IMR-90 (cell line): Measurements from ENCODE around the gene GOLGA6C. TPM values are rescaled to one million over a fixed set of nuclear protein-coding genes. Genes with fewer than 3 reads are reported as not detected.

ENCODE experiments used
- ATAC-seq: fragments of 200-7000 bp; cut with Tn5 transposase; 2 replicates; pipeline ENCODE4 v1.9.1; 2020; ENCODE audit warnings: low read depth, mild to moderate bottlenecking, moderate library complexity
- BruUV-seq: library from RNA; stranded (reverse); fragments of 400-500 nt; replicated peaks from 2 replicates; lab custom pipeline; 2021; lab: Mats Ljungman, UMichigan
- CTCF ChIA-PET: fragments of 300-600 bp; formaldehyde crosslinking; extraction: SDS; loops from one replicate; lab custom pipeline; 2021; ENCODE audit warnings: antibody characterized with exemption; lab: Yijun Ruan, JAX
- POLR2A ChIA-PET: fragments of 300-600 bp; sonication (Branson Sonifier 250); formaldehyde crosslinking; loops from one replicate; lab custom pipeline; 2022; ENCODE audit warnings: antibody characterized with exemption; ENCODE audit not compliant: unreplicated experiment; lab: Charles Lee
- DNase-seq: peaks from one replicate; pipeline ENCODE4 v3.0.0; 2013
- H2AFZ ChIP-seq: replicated peaks from 2 replicates; pipeline ENCODE3; 2013; ENCODE audit warnings: low read length, mild to moderate bottlenecking; ENCODE audit not compliant: poor library complexity
- H2AK5ac ChIP-seq: 2 replicates; pipeline ENCODE4 v1.6.1; 2013; ENCODE audit warnings: low read depth, low read length, inconsistent platforms
- H2AK9ac ChIP-seq: replicated peaks from 2 replicates; pipeline ENCODE3; 2013; ENCODE audit warnings: mild to moderate bottlenecking, low read depth, low read length, moderate library complexity; ENCODE audit not compliant: poor library complexity
- H2BK120ac ChIP-seq: 2 replicates; pipeline ENCODE4 v1.6.1; 2013; ENCODE audit warnings: low read depth, low read length, inconsistent platforms
- H2BK15ac ChIP-seq: 3 replicates; pipeline ENCODE4 v1.6.1; 2013; ENCODE audit warnings: low read depth, low read length, inconsistent platforms
- H2BK20ac ChIP-seq: 2 replicates; pipeline ENCODE4 v1.6.1; 2013; ENCODE audit warnings: low read depth, mild to moderate bottlenecking, inconsistent platforms, low read length, moderate library complexity
- H2BK5ac ChIP-seq: 2 replicates; pipeline ENCODE4 v1.6.1; 2013; ENCODE audit warnings: mild to moderate bottlenecking, low read depth, low read length, inconsistent platforms; ENCODE audit not compliant: poor library complexity, severe bottlenecking
- H3K14ac ChIP-seq: replicated peaks from 2 replicates; pipeline ENCODE4 v1.6.1; 2013; ENCODE audit warnings: low read depth, low read length, inconsistent platforms
- H3K18ac ChIP-seq: 2 replicates; pipeline ENCODE4 v1.6.1; 2013; ENCODE audit warnings: low read depth, low read length, control low read depth
- H3K23ac ChIP-seq: 2 replicates; pipeline ENCODE4 v1.6.1; 2013; ENCODE audit warnings: low read depth, low read length, inconsistent platforms
- H3K27ac ChIP-seq: 2 replicates; pipeline ENCODE4 v1.5.1; 2013; ENCODE audit warnings: mild to moderate bottlenecking, control low read depth, low read length; ENCODE audit not compliant: insufficient read depth
- H3K27me3 ChIP-seq: 2 replicates; pipeline ENCODE4 v1.6.1; 2013; ENCODE audit warnings: low read length; ENCODE audit not compliant: control insufficient read depth, insufficient read depth
- H3K36me3 ChIP-seq: 2 replicates; pipeline ENCODE4 v1.6.1; 2013; ENCODE audit warnings: low read length, mixed read lengths; ENCODE audit not compliant: control insufficient read depth, insufficient read depth
- H3K4ac ChIP-seq: 2 replicates; pipeline ENCODE4 v1.6.1; 2013; ENCODE audit warnings: low read depth, low read length, inconsistent platforms
- H3K4me1 ChIP-seq: 2 replicates; pipeline ENCODE4 v1.6.1; 2013; ENCODE audit warnings: low read length, mixed read lengths; ENCODE audit not compliant: control insufficient read depth, insufficient read depth
- H3K4me2 ChIP-seq: 2 replicates; pipeline ENCODE4 v1.6.1; 2013; ENCODE audit warnings: low read depth, mild to moderate bottlenecking, control low read depth, low read length, moderate library complexity
- H3K4me3 ChIP-seq: 2 replicates; pipeline ENCODE4 v1.5.1; 2013; ENCODE audit warnings: low read depth, mild to moderate bottlenecking, control low read depth, low read length, moderate library complexity; ENCODE audit not compliant: insufficient read depth
- H3K56ac ChIP-seq: 2 replicates; pipeline ENCODE4 v1.6.1; 2013; ENCODE audit warnings: low read length, inconsistent platforms; ENCODE audit not compliant: insufficient read depth; ENCODE audit errors: extremely low read depth
- H3K79me1 ChIP-seq, 2 experiments: 2 replicates each; pipeline ENCODE4 v1.6.1; 2013; ENCODE audit warnings: low read length in 2 of 2, inconsistent platforms in 1 of 2, low read depth in 1 of 2
- H3K9ac ChIP-seq: 2 replicates; pipeline ENCODE4 v1.6.1; 2013; ENCODE audit warnings: low read depth, low read length, control low read depth
- H3K9me1 ChIP-seq: 2 replicates; pipeline ENCODE4 v1.6.1; 2013; ENCODE audit warnings: low read length, inconsistent platforms; ENCODE audit not compliant: insufficient read depth
- H3K9me3 ChIP-seq: 2 replicates; pipeline ENCODE4 v1.6.1; 2013; ENCODE audit warnings: low read length; ENCODE audit not compliant: control insufficient read depth, insufficient read depth
- H4K20me1 ChIP-seq: 2 replicates; pipeline ENCODE4 v1.6.1; 2013; ENCODE audit warnings: low read length, inconsistent platforms; ENCODE audit not compliant: insufficient read depth
- H4K5ac ChIP-seq: 2 replicates; pipeline ENCODE4 v1.6.1; 2013; ENCODE audit warnings: mild to moderate bottlenecking, low read depth, low read length, control low read depth
- H4K8ac ChIP-seq, 2 experiments: 2 replicates each; pipeline ENCODE4 v1.6.1; 2013; ENCODE audit warnings: low read depth in 2 of 2, low read length in 2 of 2, control low read depth in 1 of 2, inconsistent platforms in 1 of 2
- H4K91ac ChIP-seq: 2 replicates; pipeline ENCODE4 v1.6.1; 2013; ENCODE audit warnings: low read depth, low read length, inconsistent platforms; ENCODE audit not compliant: insufficient read depth
- CEBPB ChIP-seq: IDR thresholded peaks from 2 replicates; pipeline ENCODE4 v1.6.1; 2012; ENCODE audit warnings: low read depth, low read length, improper control_type of control experiment
- FOS ChIP-seq: fragments of 150-350 bp; IDR thresholded peaks from 2 replicates; pipeline ENCODE4 v1.6.1; 2016; ENCODE audit warnings: low read depth, low read length
- MAFK ChIP-seq: IDR thresholded peaks from 2 replicates; pipeline ENCODE4 v1.6.1; 2012; ENCODE audit warnings: low read depth, low read length, improper control_type of control experiment
- MAZ ChIP-seq: IDR thresholded peaks from 2 replicates; pipeline ENCODE4 v1.6.1; 2012; ENCODE audit warnings: low read depth, mild to moderate bottlenecking, low read length, improper control_type of control experiment, moderate library complexity, borderline replicate concordance
- NFE2L2 ChIP-seq: fragments of 150-350 bp; IDR thresholded peaks from 2 replicates; pipeline ENCODE4 v1.6.1; 2016; ENCODE audit warnings: low read depth, mild to moderate bottlenecking, low read length
- POLR2A ChIP-seq: IDR thresholded peaks from 2 replicates; pipeline ENCODE4 v1.6.1; 2012; ENCODE audit warnings: mild to moderate bottlenecking, low read depth, low read length
- RCOR1 ChIP-seq: IDR thresholded peaks from 2 replicates; pipeline ENCODE4 v1.6.1; 2012; ENCODE audit warnings: mild to moderate bottlenecking, low read length, improper control_type of control experiment; ENCODE audit not compliant: insufficient replicate concordance
- RFX5 ChIP-seq: IDR thresholded peaks from 2 replicates; pipeline ENCODE4 v1.8.0; 2012; ENCODE audit warnings: low read depth, mild to moderate bottlenecking, low read length, moderate library complexity
- WGBS, 2 experiments: methylation state at CpG; one replicate each; pipeline versions ENCODE4 v1.1.5 to v1.1.7; 2013; ENCODE audit warnings: missing lambda C conversion rate in 2 of 2; ENCODE audit not compliant: insufficient read length in 1 of 2; ENCODE audit errors: extremely low coverage in 2 of 2; 5-methylcytosine and 5-hydroxymethylcytosine counted together
- dilution Hi-C: fragments of 300-500 bp; cut with HindIII; formaldehyde crosslinking; loops from one replicate; pipeline ENCODE4 v1.14.3; 2018; ENCODE audit warnings: low sequenced_read_pairs; ENCODE audit not compliant: unreplicated experiment
- in situ Hi-C: fragments of 300-500 bp; cut with MboI; formaldehyde crosslinking; loops from 3 replicates; pipeline ENCODE4 v1.14.3; 2019; ENCODE audit warnings: low sequenced_read_pairs, inconsistent platforms, mixed read lengths
- intact Hi-C: fragments of 100-400 bp; cut with micrococcal nuclease; formaldehyde crosslinking; loops from 2 replicates; pipeline ENCODE4 v1.10.0; 2022
- polyA plus RNA-seq, 3 experiments: library from polyadenylated mRNA; depleted of rRNA; stranded (reverse); fragments of >200 nt; gene quantifications; 2 replicates each; pipeline ENCODE4 v1.2.3, GENCODE V29; 2012; ENCODE audit warnings: low replicate concordance in 1 of 3
- total RNA-seq: library from RNA; depleted of rRNA; stranded (reverse); fragments of >200 nt; gene quantifications from 2 replicates; pipeline ENCODE4 v1.2.3, GENCODE V29; 2012
- TF ChIP-seq, protein P1 (sequence below): fragments of 150-350 bp; IDR thresholded peaks from 2 replicates; pipeline ENCODE4 v1.6.1; 2016; ENCODE audit warnings: low read depth, mild to moderate bottlenecking, low read length, moderate library complexity, borderline replicate concordance
- TF ChIP-seq, protein P2 (sequence below): fragments of 150-350 bp; IDR thresholded peaks from 2 replicates; pipeline ENCODE4 v1.6.1; 2017; ENCODE audit warnings: mild to moderate bottlenecking, antibody characterized with exemption, low read length, low read depth

GOLGA6C gene
- total and polyA plus RNA-seq, 2 of the 4 experiments (the other 2 are of a cell fraction): not detected

DNA sequence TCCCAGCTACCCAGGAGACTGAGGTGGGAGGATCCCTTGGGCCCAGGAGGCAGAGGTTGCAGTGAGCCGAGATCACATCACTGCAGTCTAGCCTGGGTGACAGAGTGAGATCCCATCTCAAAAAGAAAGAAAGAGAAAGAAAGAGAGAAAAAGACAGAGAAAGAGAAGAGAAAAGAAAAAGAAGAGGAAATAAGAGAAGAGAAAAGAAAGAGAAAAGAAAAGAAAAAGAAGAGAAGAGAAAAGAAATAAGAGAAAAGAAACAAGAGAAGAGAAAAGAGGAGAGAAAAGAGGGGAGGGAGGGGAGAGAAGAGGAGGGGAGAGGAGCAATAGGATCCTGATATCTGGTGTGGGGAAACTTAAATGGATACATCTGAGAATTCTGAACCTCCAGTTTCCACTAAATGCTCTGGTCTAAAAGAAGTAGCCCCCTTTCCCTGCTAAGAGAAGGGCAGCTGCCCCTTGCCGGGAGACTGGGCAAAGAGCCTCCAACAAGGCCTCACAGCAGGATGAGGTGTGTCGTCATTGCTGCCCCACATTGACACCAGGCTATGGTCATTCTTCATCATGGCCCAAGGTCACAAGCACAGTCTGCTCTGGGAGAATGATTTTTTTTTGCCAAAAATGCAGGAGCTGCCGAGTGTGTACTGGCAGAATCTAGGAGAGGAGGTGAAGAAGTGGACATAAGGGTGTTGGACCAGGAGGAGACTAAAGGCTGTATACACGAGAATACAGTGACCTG lies 56.6 kb downstream of the GOLGA6C start:
- DNase-seq: no peak
- Histone ChIP-seq H2BK20ac (no peak overlapping the region), H2AFZ (no peak overlapping the region), H3K4me1 (no peaks in the 10 kb centered on the region), H3K9me1 (no peaks in the 10 kb centered on the region), H3K27me3 (peaks cover 31% of the 10 kb centered on the region), H3K14ac (no peak overlapping the region), H2BK5ac (no peak overlapping the region), H3K4me2 (no peak overlapping the region), H3K4me3 (no peak overlapping the region), H3K4ac (no peak overlapping the region), H3K9ac (no peak overlapping the region), H3K9me3 (no peaks in the 10 kb centered on the region), H2BK15ac (no peak overlapping the region), H3K36me3 (no peaks in the 10 kb centered on the region), H3K27ac (no peak overlapping the region), H4K8ac (no peak overlapping the region), H4K20me1 (no peaks in the 10 kb centered on the region), H3K18ac (no peak overlapping the region), H2BK120ac (no peak overlapping the region), H4K91ac (no peak overlapping the region), H3K79me1 (no peaks in the 10 kb centered on the region), H2AK9ac (no peak overlapping the region), H2AK5ac (no peak overlapping the region), H4K5ac (no peak overlapping the region), H3K56ac (no peak overlapping the region), H3K23ac (no peak overlapping the region)
- 62% methylated on average over 2 of the region's 5 CpGs; no CpG with 5 or more reads in 1 of the 2 experiments for WGBS, 2 experiments
- intact Hi-C loops: no loop called here
- ChIA-PET CTCF (no interaction called here), POLR2A (no interaction called here)
- no TSS peak for BruUV-seq
- dilution Hi-C loops: no loop called here
- no peak for ATAC-seq
- TF ChIP-seq RFX5: no peak
- TF ChIP-seq POLR2A: no peak
- TF ChIP-seq, protein P1, sequence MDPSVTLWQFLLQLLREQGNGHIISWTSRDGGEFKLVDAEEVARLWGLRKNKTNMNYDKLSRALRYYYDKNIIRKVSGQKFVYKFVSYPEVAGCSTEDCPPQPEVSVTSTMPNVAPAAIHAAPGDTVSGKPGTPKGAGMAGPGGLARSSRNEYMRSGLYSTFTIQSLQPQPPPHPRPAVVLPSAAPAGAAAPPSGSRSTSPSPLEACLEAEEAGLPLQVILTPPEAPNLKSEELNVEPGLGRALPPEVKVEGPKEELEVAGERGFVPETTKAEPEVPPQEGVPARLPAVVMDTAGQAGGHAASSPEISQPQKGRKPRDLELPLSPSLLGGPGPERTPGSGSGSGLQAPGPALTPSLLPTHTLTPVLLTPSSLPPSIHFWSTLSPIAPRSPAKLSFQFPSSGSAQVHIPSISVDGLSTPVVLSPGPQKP: no peak
- TF ChIP-seq, protein P2, sequence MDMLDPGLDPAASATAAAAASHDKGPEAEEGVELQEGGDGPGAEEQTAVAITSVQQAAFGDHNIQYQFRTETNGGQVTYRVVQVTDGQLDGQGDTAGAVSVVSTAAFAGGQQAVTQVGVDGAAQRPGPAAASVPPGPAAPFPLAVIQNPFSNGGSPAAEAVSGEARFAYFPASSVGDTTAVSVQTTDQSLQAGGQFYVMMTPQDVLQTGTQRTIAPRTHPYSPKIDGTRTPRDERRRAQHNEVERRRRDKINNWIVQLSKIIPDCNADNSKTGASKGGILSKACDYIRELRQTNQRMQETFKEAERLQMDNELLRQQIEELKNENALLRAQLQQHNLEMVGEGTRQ: no peak
- no peak for TF ChIP-seq RCOR1
- TF ChIP-seq MAFK: no peak
- no peak for TF ChIP-seq FOS
- no peak for TF ChIP-seq MAZ
- no peak for TF ChIP-seq CEBPB
- no peak for TF ChIP-seq NFE2L2
- in situ Hi-C loops: no loop called here
